K562 (cell line): ENCODE data around the gene SLC28A1. TPM values are rescaled to one million over a fixed set of nuclear protein-coding genes. Genes with fewer than 3 reads are reported as not detected.

Experiments used
- ATAC-seq: fragments of 200-7000 bp; cut with Tn5 transposase; 3 replicates; pipeline ENCODE4 v1.9.1; 2020; ENCODE audit warnings: moderate library complexity
- BruUV-seq: library from RNA; stranded (reverse); fragments of 400-500 nt; replicated peaks from 2 replicates; lab custom pipeline; 2021; lab: Mats Ljungman, UMichigan
- CTCF ChIA-PET: fragments of 300-600 bp; formaldehyde crosslinking; extraction: SDS; loops from one replicate; lab custom pipeline; 2021; ENCODE audit warnings: low intra/inter-chr PET ratio; lab: Yijun Ruan, JAX
- POLR2A ChIA-PET: fragments of 300-600, 350-650 bp; sonication (Branson Sonifier 250); formaldehyde crosslinking; extraction: SDS; loops from one replicate; lab custom pipeline; 2021; ENCODE audit warnings: antibody characterized with exemption, inconsistent platforms; lab: Yijun Ruan, JAX
- DNase-seq, 4 experiments: peaks; one replicate each; pipeline versions ENCODE4 v3.0.0 to v3.0.0-alpha.2; 2011 to 2018; ENCODE audit warnings: low spot score in 3 of 4, mixed read lengths in 3 of 4; ENCODE audit errors: extremely low read depth in 1 of 4
- FAIRE-seq: peaks from 2 replicates; lab custom pipeline; 2011; peaks lifted over from hg19 to GRCh38; lab: Jason Lieb, UNC
- H2AFZ ChIP-seq: 2 replicates; pipeline ENCODE4 v1.6.0; 2011; ENCODE audit warnings: low read depth, low read length, control low read depth, inconsistent platforms
- H3K27ac ChIP-seq: fragments of 200-600 bp; 3 replicates; pipeline ENCODE4 v1.8.0; 2011; ENCODE audit warnings: low read depth, mild to moderate bottlenecking, control low read depth, inconsistent platforms, low read length, moderate library complexity, mixed read lengths; ENCODE audit errors: extremely low read depth
- H3K27me3 ChIP-seq, 2 experiments: fragments of 300-600 bp in 1 of 2; 2 replicates in 1 of 2; 3 replicates in 1 of 2; pipeline versions ENCODE4 v1.6.0 to v1.8.0; 2011; ENCODE audit warnings: inconsistent platforms in 2 of 2, low read length in 2 of 2, mild to moderate bottlenecking in 1 of 2, mixed read lengths in 1 of 2, moderate library complexity in 1 of 2; ENCODE audit not compliant: control insufficient read depth in 2 of 2, insufficient read depth in 2 of 2
- H3K36me3 ChIP-seq: fragments of 300-600 bp; 3 replicates; pipeline ENCODE4 v1.8.0; 2011; ENCODE audit warnings: mild to moderate bottlenecking, low read length, inconsistent platforms; ENCODE audit not compliant: control insufficient read depth, insufficient read depth
- H3K4me1 ChIP-seq, 2 experiments: fragments of 200-600 bp in 1 of 2; replicated peaks in 1 of 2; 2 replicates in 1 of 2; 3 replicates in 1 of 2; pipeline versions ENCODE4 v1.5.1 to v1.8.0; 2011; ENCODE audit warnings: inconsistent platforms in 2 of 2, low read length in 2 of 2, mild to moderate bottlenecking in 1 of 2, mixed read lengths in 1 of 2, moderate library complexity in 1 of 2; ENCODE audit not compliant: control insufficient read depth in 2 of 2, insufficient read depth in 2 of 2
- H3K4me2 ChIP-seq: 2 replicates; pipeline ENCODE4 v1.6.1; 2011; ENCODE audit warnings: low read length, control low read depth, inconsistent platforms, mixed read lengths; ENCODE audit not compliant: insufficient read depth
- H3K4me3 ChIP-seq: fragments of 200-600 bp; sonication (generic), shearing (Covaris generic); 2 replicates; pipeline ENCODE4 v1.5.1; 2016; ENCODE audit warnings: control low read depth, inconsistent platforms
- H3K79me2 ChIP-seq: fragments of 200-600 bp; 3 replicates; pipeline ENCODE4 v1.8.0; 2011; ENCODE audit warnings: low read length, inconsistent platforms; ENCODE audit not compliant: control insufficient read depth, insufficient read depth
- H3K9ac ChIP-seq, 2 experiments: 2 replicates each; pipeline versions ENCODE4 v1.6.0 to v1.6.1; 2011; ENCODE audit warnings: low read depth in 2 of 2, low read length in 2 of 2, control low read depth in 1 of 2, inconsistent platforms in 1 of 2, mild to moderate bottlenecking in 1 of 2, mixed read lengths in 1 of 2; ENCODE audit not compliant: insufficient read depth in 1 of 2
- H3K9me1 ChIP-seq: one replicate; pipeline ENCODE4 v1.6.0; 2011; ENCODE audit warnings: inconsistent platforms, mild to moderate bottlenecking, low read length, moderate library complexity; ENCODE audit not compliant: control insufficient read depth, insufficient read depth
- H3K9me3 ChIP-seq: replicated peaks from 2 replicates; pipeline ENCODE4 v1.5.1; 2011; ENCODE audit warnings: low read depth, low read length, inconsistent platforms; ENCODE audit not compliant: control insufficient read depth, insufficient read depth
- H4K20me1 ChIP-seq: replicated peaks from 2 replicates; pipeline ENCODE4 v1.6.1; 2011; ENCODE audit warnings: low read length, inconsistent platforms, mixed read lengths; ENCODE audit not compliant: control insufficient read depth, insufficient read depth
- C11orf30 ChIP-seq: fragments of 450-650 bp; IDR thresholded peaks from 2 replicates; pipeline ENCODE4 v1.6.1; 2016; ENCODE audit warnings: low read depth, mild to moderate bottlenecking
- ZBTB26 ChIP-seq: fragments of 450-650 bp; formaldehyde crosslinking; IDR thresholded peaks from 2 replicates; pipeline ENCODE4 v1.4.0; 2022; ENCODE audit warnings: missing genetic modification characterization
- ZNF316 ChIP-seq: fragments of 450-650 bp; IDR thresholded peaks from 2 replicates; pipeline ENCODE4 v1.6.1; 2016
- ZNF518B ChIP-seq: fragments of 250-450 bp; sonication (Bioruptor Pico); IDR thresholded peaks from 2 replicates; pipeline ENCODE4 v1.5.0; 2021; ENCODE audit warnings: mild to moderate bottlenecking, moderate library complexity
- WGBS: fragments of 100-300 bp; shearing (Covaris generic); methylation state at CpG from one replicate; pipeline ENCODE4 v1.1.6; 2016; ENCODE audit warnings: low coverage, mixed read lengths; ENCODE audit not compliant: insufficient coverage; ENCODE audit errors: missing lambda C conversion rate; 5-methylcytosine and 5-hydroxymethylcytosine counted together
- in situ Hi-C: fragments of 300-500 bp; cut with MboI; formaldehyde crosslinking; loops from 4 replicates; pipeline ENCODE4 v1.15.0; 2018; ENCODE audit warnings: inconsistent platforms, mixed read lengths
- intact Hi-C: fragments of 100-400 bp; cut with micrococcal nuclease; formaldehyde crosslinking; loops from 2 replicates; pipeline ENCODE4 v1.14.2; 2022
- polyA plus RNA-seq, 8 experiments: library from polyadenylated mRNA; depleted of rRNA in 4 of 8; stranded (reverse) in 5 of 8; unstranded in 3 of 8; fragments of >200 nt; fragmentation: Nextera tagmentation in 2 of 8; fragmentation: Illumina TruSeq in 1 of 8; extraction: Ambion mirVana in 2 of 8; extraction: Trizol in 1 of 8; gene quantifications; 2 replicates each; pipeline versions ENCODE4 v1.2.1 to v1.2.3, GENCODE V29; 2011 to 2014; ENCODE audit warnings: inconsistent platforms in 1 of 8, missing spikeins in 1 of 8
- total RNA-seq, 7 experiments: library from RNA; depleted of rRNA in 6 of 7; stranded (reverse); fragments of >200 nt in 6 of 7; fragmentation: Illumina TruSeq in 2 of 7; extraction: Trizol in 2 of 7; gene quantifications; 2 replicates each; pipeline versions ENCODE4 v1.2.1 to v1.2.3, GENCODE V29; 2011 to 2021; ENCODE audit warnings: low replicate concordance in 1 of 7

Gene SLC28A1
- total and polyA plus RNA-seq, 9 of the 15 experiments (the other 6 are each of a cell fraction or from before 2014, with no cell fraction given), result 0.04 TPM; not detected in 8

DNA sequence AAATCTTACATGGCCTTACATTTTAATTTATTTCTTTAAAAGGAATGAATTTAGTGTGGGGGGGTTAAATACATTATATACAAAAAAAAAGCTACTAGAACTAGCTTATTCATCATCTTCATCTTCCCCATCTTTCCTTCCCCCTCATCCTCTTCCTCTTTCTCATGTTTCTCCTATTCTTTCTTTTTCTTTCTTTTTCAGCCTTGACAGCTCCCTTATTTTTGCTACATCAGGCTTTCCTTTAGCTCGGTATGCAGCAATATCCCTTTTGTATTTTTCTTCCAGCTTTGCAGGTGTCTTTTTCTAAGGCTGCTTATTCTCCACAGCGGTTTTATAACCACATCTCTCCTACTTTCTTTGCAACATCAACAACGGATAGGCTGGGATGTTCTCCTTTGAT lies 55.9 kb downstream of the SLC28A1 start:
- in situ Hi-C loops, result no loop called here
- no peak overlapping the region for H3K4me3 ChIP-seq
- H3K9me3 ChIP-seq, result no peaks in the 10 kb centered on the region
- FAIRE-seq (no peak), DNase-seq (no peak), ATAC-seq (no peak)
- H3K27ac ChIP-seq, result no peak overlapping the region
- peak overlapping the region; percentile 44; the same call in 1 of the 2 replicates for H2AFZ ChIP-seq
- CTCF ChIA-PET, result no interaction called here
- peak; percentile 65 for TF ChIP-seq ZNF316
- TF ChIP-seq C11orf30, result peak; percentile 51; the same call in 1 of the 2 replicates
- no peak for TF ChIP-seq ZBTB26 (CRISPR knock-in tag)
- no peak for TF ChIP-seq ZNF518B (CRISPR knock-in tag)
- H4K20me1 ChIP-seq, result no peaks in the 10 kb centered on the region
- peaks cover 6 to 15% of the 10 kb centered on the region in 2 experiments; a peak in 4 of 5 replicates for H3K4me1 ChIP-seq
- intact Hi-C loops, result no loop called here
- no peaks in the 10 kb centered on the region for H3K36me3 ChIP-seq
- 23% methylated on average over 3 of the region's 3 CpGs for WGBS
- H3K27me3 ChIP-seq, result no peaks in the 10 kb centered on the region
- H3K9ac ChIP-seq, result no peak overlapping the region
- H3K79me2 ChIP-seq, result no peaks in the 10 kb centered on the region
- BruUV-seq, result no TSS peak
- POLR2A ChIA-PET, result interaction anchor here (0.9 to 1.4 kb wide), 2 partner anchors 8 to 10 kb away, joined by 5 read pairs; no protein-coding TSS in a partner anchor
- no peak overlapping the region for H3K4me2 ChIP-seq
- no peaks in the 10 kb centered on the region for H3K9me1 ChIP-seq
